ENCODE results near the gene CCDC116. TPM values are rescaled to one million over a fixed set of nuclear protein-coding genes. Genes with fewer than 3 reads are reported as not detected.
A peak's percentile ranks its signal among the peaks of the same experiment; 100 is the strongest.

CCDC116 gene
- total RNA-seq, 1 donor from 2014 or later, result 0.41 TPM

- intact Hi-C loops (cut with DNase I), result no loop called here
- DNase-seq (peak; percentile 74), ATAC-seq (peak; percentile 36 to 46)
- H3K27ac ChIP-seq, result no peak overlapping the region
- H3K36me3 ChIP-seq, result peaks cover 35% of the 10 kb centered on the region
- H3K4me3 ChIP-seq, result no peak overlapping the region
- no peaks in the 10 kb centered on the region for H3K27me3 ChIP-seq (ENCODE audit: low read depth)
- TF ChIP-seq CTCF (IDR thresholded peaks at IDR 0.05), result peak; percentile 86
- peaks cover 31% of the 10 kb centered on the region for H3K4me1 ChIP-seq
- no peaks in the 10 kb centered on the region for H3K9me3 ChIP-seq
Observed at GRCh38 chr22:21646608-21647590, 14.3 kb downstream of the CCDC116 start.

- H3K27ac ChIP-seq, result no peak overlapping the region
- H3K4me3 ChIP-seq, result no peak overlapping the region
- DNase-seq (no peak), ATAC-seq (no peak)
- H3K36me3 ChIP-seq, result peaks cover 19% of the 10 kb centered on the region
- H3K27me3 ChIP-seq (ENCODE audit: low read depth), result no peaks in the 10 kb centered on the region
- no peak for TF ChIP-seq CTCF (IDR thresholded peaks at IDR 0.05)
- H3K9me3 ChIP-seq, result no peaks in the 10 kb centered on the region
- H3K4me1 ChIP-seq, result peaks cover 26% of the 10 kb centered on the region
- intact Hi-C loops (cut with DNase I), result no loop called here
Observed at GRCh38 chr22:21650280-21650679, 17.7 kb downstream of the CCDC116 start.

GRCh38 chr22:21650823-21651520, 18.4 kb downstream of the CCDC116 start:
- Histone ChIP-seq H3K9me3 (no peaks in the 10 kb centered on the region), H3K27me3 (ENCODE audit: low read depth) (no peaks in the 10 kb centered on the region), H3K4me3 (peak overlapping the region; percentile 72), H3K36me3 (peaks cover 14% of the 10 kb centered on the region), H3K4me1 (peaks cover 26% of the 10 kb centered on the region), H3K27ac (no peak overlapping the region)
- intact Hi-C loops (cut with DNase I), result no loop called here
- no peak for ATAC-seq
- TF ChIP-seq CTCF (IDR thresholded peaks at IDR 0.05), result no peak
- DNase-seq, result no peak

- Histone ChIP-seq H3K27me3 (ENCODE audit: low read depth) (no peaks in the 10 kb centered on the region), H3K4me1 (peaks cover 23% of the 10 kb centered on the region), H3K4me3 (peak overlapping the region; percentile 72), H3K36me3 (peaks cover 14% of the 10 kb centered on the region), H3K27ac (no peak overlapping the region), H3K9me3 (no peaks in the 10 kb centered on the region)
- DNase-seq (no peak), ATAC-seq (peak in 1 of 2 donors; percentile 29)
- TF ChIP-seq CTCF (IDR thresholded peaks at IDR 0.05), result no peak
- intact Hi-C loops (cut with DNase I), result no loop called here
Observed at GRCh38 chr22:21651521-21652009, 19.0 kb downstream of the CCDC116 start.

GRCh38 chr22:21652010-21652546, 19.5 kb downstream of the CCDC116 start:
- H3K4me3 ChIP-seq, result peak overlapping the region; percentile 72
- TF ChIP-seq CTCF (IDR thresholded peaks at IDR 0.05), result no peak
- H3K4me1 ChIP-seq, result peaks cover 20% of the 10 kb centered on the region
- H3K27me3 ChIP-seq (ENCODE audit: low read depth), result no peaks in the 10 kb centered on the region
- peak overlapping the region; percentile 6 for H3K27ac ChIP-seq
- ATAC-seq (peak; percentile 92 to 96), DNase-seq (peak; percentile 91)
- H3K9me3 ChIP-seq, result no peaks in the 10 kb centered on the region
- H3K36me3 ChIP-seq, result peaks cover 14% of the 10 kb centered on the region
- intact Hi-C loops (cut with DNase I), result no loop called here

All from lower lobe of right lung (tissue), 2 donors.